ENCODE results near the gene DNAJC25.
"Not testable (repeated sequence)": the region's sequence is repeated elsewhere in the genome, so short reads cannot be mapped to it uniquely, and the experiment has no call there.

The DNAJC25 gene

DNA sequence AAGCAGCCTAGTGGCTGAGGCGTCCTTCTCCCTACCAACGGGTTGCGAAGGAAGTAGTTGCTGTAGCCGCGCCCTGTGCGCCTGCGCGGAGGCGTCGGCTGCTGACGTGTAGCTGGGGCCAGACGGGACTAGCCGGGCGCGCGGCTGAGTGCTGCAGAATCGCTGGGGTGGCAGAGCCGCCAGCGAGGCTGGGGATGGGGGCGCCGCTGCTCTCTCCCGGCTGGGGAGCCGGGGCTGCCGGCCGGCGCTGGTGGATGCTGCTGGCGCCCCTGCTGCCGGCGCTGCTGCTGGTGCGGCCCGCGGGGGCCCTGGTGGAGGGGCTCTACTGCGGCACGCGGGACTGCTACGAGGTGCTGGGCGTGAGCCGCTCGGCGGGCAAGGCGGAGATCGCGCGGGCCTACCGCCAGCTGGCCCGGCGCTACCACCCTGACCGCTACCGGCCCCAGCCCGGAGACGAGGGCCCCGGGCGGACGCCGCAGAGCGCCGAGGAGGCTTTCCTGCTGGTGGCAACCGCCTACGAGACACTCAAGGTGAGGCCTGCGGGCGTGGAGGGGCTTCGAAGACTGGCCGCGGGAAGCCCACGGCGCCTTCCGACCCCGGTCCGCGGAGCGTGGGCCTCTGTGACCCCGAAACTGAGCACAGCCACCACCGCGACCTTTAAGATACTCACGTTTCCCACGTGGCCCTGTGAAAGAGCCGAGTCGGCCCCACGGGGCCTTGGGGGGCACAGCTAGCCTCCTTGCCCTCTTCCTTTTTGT is at the start of gene DNAJC25:
Gene DNAJC25, plus strand, starts transcription at position 121 of the 758 bp plus-strand sequence. Its CDS starts 74 bp downstream, at position 195.
- peak; percentile 99 for DNase-seq (ENCODE audit: low spot score)

DNA sequence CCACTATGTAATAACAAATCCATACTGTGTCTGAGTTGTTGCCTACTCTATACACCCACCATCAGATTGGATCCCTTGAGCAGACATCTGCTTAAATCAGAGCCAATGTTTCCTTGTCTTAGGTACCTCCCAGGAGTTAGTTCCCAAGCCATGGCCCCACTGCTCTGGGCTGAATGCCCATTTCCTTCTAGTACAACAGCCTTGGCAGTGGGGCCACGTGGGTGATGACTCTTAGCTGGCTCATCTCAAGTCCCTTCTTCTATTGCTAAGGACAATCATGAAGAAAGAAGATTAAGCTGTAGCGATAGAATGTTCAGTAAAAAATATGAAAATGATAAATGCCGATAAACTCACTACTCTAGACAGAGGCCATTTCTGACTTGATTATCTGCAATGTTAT is 48.2 kb upstream of the DNAJC25 start:
- DNase-seq (ENCODE audit: low spot score), result no peak

DNA sequence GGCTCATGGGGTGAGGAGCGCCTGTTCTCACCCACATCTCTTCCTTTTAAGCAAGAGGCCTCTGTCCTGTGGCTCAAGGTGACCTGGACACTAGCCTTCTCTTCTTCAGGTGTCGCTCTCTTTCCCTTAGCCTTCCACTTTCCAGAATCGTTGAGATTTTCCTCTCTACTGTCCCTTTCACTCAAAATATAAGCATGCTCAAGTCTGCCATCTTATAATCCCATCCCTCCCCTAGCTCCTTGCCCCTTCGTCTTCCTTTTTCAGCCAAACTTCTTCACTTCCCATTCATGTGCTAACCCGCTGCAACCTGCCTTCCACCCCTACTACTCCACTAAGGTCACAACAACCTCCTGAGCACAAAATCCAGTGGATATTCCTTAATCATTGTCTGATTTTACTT is 44.8 kb upstream of the DNAJC25 start:
- DNase-seq (ENCODE audit: low spot score), result no peak

DNA sequence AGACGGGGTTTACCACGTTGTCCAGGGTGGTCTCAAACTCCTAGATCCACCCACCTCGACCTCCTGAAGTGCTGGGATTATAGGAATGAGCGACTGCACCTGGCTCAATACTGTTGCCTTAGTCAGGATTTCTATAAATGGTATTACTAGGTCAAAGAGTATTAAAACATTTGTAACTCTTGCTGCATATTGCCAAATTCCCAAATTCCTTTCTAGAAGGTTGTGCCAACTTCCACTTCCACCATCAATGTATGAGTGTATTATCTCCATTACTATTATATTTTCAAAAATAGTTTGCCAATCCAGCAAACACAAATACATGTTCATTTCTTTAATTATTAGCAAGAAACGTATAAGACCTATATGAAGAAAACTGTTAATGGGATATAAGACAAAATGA is 42.3 kb upstream of the DNAJC25 start:
- DNase-seq (ENCODE audit: low spot score), result no peak

DNA sequence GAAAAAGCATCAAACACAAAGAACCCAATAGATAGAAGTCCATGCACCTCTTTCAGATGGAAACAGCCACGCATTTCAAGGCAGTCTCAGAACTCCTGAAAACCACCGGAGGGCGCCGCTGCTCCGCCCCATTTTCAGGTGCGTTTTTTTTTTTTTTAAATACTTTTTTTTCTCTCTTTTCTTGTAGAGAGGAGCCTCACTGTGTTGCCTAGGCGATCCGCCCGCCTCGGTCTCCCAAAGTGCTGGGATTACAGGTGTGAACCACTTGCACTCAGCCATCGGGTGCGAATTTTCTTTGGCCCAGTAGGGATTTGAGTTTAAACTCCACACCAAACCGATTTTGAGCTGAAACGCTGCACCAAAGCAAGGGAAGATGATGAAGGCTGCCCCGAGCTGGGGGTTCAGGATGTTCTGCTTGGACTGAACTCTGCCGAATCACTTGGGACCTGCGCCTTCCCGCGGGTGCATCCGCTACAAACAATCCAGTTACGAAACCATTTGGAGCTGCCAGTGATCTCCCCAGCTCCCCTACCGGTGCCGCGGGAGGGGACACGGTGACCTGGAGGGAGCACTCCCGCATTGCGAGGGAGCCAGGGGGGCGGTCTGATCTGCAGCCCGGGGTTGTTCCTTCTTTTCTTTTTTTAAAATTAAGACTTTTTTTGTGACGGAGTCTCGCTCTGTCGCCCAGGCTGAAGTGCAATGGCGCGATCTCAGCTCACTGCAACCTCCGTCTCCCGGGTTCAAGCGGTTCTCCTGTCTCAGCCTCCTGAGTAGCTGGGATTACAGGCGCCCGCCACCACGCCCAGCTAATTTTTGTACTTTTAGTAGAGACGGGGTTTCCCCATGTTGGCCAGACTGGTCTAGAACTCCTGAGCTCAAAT is 33.0 kb upstream of the DNAJC25 start:
- peak; percentile 55 for DNase-seq (ENCODE audit: low spot score)

DNA sequence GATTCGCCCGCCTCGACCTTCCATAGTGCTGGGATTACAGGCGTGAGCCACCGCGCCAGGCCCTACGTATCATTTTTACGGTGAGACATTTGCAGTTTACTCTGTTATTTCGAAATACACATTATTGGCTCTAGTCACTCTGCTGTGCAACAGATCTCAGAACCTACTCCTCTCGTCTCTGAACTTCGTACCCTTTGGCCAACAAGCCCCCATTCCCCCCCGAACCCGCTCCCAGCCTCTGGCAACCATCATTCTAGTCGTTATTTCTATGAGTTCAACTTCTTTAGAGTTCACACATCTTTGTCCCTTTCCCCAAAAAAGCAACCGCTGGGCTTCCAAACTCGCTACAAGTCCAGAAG is 32.4 kb upstream of the DNAJC25 start:
- no peak for DNase-seq (ENCODE audit: low spot score)

DNA sequence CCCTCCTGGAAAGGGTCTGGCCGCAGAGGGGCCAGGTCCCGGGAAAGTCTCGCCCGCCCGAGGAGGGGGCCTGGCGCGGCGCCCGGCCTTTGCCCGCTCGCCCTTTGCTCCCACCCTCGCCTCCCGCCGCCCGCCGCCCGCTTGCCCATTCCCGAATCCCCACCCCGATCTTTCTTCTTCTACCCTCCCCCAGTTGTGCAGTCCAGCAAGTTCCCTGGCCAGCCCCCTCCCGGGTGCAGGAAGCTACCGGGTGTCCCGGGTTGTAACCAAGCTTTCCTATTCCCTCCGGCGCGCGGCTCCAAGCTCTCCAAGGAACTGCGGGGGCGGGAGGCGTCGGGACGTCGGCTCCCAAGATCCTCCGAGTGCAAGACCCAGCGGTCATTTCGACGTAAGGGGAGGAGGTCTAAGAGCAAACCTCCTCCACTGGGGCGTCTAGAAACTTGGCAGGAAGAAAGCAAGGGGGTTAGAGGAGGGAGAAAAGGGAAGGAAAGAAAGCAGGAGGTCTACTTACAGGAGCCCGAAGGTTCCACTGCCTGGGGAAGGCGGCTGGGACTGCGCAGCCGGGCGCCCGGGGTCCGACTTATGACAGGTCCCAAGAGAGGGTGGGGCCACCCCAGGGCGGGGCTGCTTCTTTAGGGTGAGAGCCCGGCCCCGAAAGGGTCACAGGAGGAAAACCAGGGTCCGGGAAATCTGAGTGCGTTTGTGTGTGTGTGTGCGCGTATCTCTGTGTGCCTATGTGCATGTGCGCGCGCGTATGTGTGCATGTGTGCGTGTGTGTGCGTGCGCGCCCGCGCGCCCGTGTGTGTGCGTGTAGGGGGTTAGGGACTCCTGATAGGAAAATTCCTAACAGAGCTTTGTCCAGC is 31.8 kb upstream of the DNAJC25 start, which contains the start of gene PTGR1:
Gene PTGR1, minus strand, starts transcription at position 556 of the 863 bp plus-strand sequence. CDS start 2,225 bp downstream, outside the sequence.
- peak; percentile 84 for DNase-seq (ENCODE audit: low spot score)

DNA sequence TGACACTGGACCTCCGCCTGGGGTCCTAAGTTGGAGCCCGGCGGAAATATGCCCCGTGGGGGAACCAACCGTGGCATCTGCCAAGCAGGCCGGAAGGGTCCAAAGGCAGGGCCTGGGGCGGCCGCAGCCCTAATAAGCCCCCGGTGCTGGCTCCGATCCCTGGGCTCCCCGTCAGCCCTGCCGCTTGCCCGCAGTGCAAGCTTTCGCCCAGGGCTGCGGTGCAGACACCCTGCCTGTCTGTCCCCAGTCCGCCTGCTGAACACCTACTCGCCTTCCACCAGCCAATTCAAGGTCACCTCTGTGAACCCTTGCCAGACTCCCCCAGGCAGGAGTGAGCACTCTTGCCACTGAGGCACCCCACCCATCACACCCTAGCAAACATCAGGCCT is 31.2 kb upstream of the DNAJC25 start:
- DNase-seq (ENCODE audit: low spot score), result no peak

DNA sequence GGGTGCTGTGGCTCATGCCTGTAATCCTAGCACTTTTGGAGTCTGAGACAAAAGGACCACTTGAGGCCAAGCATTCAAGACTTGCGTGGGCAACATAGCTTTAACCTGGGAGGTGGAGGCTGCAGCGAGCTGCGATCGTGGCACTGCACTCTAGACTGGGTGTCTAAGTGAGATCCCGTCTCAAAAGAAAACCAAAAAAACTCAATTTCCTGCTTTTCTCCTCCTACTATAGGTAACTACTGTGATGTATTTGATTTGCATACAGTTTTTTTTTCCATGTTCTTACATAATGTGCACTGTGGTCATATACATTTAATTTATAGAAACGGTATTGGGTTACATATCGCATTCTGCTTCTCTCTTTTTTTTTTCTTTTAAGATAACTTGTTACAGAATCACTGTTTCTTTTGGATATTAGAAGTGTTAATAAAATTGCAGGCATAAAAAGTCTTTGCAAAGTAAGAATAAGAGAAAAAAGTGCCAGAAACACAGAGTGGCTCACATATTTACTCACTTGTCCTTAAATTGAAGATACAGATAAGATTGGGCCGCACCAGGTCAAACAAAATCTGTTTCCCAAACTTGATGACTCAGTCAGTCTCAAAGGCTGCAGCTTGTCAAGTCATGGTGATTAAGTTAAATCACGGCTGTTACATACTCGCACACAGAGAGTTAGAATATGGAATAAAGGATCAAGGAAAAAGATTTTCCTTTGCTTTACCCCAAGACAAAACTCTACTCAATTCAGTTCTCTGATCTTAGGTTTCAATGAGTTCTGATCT is 29.7 kb upstream of the DNAJC25 start:
- no peak for DNase-seq (ENCODE audit: low spot score)

DNA sequence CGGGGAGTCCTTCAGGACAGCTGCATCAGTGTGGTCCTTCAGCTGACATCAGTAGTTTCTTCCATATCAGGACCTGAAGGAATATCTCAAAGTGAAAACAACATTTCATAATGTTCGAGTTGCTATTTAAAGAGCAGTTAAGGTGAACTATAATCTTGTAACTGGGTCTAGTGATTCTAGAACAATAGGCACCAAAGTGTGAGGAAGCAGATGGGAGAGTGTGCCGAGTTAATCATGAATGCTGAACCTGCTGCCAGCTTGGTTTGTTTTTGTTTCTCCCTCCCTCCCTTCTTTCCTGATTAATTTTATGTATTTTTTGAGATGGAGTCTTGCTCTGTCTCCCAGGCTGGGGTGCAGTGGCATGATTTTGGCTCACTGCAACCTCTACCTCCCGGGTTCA is 28.1 kb upstream of the DNAJC25 start:
- DNase-seq (ENCODE audit: low spot score), result no peak

DNA sequence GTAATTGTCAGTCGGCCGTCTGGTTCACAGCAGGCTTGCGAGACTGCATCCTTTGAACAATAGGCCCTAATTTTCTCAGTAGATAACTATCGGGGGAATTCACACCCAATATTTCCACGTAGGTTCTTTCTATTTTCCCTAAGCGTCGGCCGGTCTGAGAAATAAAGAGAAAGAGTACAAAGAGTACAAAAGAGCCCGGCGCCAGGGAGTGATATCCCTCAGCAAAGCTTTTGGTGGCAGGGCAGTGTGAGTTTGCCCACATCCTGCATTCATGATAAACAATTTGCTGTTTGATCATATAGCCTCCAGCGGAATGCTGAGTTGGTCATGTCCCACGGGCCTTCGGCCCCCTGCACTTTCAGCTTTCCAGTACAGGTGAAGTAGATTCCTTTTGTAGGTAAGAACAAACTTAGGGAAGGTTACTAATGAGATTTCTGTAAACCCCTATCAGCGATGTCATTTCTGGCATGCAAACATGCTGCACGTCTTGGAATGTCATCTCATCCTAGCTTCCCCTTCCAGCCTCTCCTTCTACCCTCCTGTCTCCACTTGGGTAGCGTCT is 27.0 kb upstream of the DNAJC25 start:
- DNase-seq (ENCODE audit: low spot score), result no peak

DNA sequence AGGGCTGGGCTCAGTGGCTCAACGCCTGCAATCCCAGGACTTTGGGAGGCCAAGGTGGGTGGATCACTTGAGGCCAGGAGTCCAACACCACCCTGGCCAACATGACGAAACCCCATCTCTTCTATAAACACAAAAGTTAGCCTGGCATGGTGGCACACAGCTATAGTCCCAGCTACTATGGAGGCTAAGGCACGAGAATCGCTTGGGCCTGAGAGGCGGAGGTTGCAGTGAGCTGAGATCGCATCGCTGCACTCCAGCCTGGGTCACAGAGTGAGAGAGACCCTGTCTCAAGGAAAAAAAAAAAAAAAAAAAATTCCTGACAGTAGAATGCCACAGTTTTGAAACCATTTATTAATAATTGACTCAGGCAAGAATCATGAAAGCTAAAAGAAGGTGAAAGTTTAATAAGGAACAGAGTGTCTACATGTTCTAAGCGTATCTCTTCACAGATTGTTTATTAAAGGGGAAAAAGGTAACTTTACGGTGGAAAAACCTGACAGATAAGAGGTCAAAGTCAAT is 26.0 kb upstream of the DNAJC25 start:
- no peak for DNase-seq (ENCODE audit: low spot score)

DNA sequence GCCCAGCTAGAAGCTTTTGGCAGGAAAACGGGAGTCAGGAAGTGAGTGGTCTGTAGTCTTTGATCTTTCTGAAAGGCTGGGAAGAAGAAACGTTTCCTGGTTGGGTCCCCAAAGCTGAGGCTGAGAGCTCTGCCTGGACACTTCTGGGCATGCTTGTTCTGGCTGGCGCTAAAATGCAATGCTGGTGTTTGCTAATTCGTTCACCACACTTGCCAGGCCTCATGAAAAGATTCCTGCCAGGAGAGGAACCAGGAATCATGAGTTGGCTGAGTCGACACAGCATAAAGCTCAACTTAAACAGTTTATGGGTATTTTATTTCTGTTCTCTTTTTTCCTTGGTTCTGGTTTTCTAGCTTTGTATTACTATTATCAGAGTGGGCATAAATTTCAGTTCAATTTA is 21.0 kb upstream of the DNAJC25 start:
- DNase-seq (ENCODE audit: low spot score), result no peak

DNA sequence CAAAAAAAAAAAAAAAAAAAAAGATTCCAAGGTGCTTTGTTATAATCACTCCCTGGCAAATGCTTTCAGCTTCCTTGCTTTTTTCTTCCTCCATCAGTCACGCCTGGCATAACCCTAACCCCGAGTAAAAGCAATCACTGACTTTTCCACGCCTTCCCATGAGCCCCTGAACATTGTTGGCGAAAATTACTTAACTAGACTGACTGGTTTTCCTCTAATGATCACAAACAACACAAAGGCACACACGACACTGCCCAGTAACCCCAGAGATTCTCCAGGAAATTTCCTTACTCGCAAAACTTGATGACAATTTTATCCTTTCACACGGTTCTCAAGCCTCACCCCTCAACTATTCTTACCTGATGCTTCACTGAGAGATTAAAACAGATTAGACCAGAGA is 20.3 kb upstream of the DNAJC25 start:
- DNase-seq (ENCODE audit: low spot score), result no peak

DNA sequence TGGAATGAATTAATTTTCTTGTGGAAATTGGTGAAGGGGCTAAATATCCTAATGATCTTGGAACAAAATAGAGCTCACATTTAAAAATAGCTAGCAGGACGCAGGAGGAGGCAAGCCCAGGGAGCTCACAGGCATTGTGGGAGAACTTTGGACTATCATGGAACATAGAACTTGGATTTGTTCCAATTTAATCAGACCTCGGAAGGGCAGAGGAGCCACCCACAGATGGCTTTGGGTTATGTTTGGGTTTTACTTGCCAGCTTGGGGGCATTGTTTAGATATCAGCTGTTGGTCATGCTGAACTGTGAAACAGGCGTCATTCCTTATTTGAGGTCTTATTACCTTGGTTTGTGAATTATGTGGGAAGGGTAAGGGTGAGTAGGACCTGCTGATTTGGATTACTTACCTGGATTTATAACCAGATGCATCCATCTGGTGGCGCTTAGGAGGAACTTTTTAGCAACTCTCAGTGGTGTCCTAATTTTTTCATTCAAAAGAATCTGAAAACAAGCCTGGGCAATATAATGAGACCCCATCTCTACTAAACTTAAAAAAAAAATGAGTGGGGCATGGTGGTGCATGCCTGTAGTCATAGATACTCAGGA is 17.6 kb upstream of the DNAJC25 start:
- no peak for DNase-seq (ENCODE audit: low spot score)

DNA sequence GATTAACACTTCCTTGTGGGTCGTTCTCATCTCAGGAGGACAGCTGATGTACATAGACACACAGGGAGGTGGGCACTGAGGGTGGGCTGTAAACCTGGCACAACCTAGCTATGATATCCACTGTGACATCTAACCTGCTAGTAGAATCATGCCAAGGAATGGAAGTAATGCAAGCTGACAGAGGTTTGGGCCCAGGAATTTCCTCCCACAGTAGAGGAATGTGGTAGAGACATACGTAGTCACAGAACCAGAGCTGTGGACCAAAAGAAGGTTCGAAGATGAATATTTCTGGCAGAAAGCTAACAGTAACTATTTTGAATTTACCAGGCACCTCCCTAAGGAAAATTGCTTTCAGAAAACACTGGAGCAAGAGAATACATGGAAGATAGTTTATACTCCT is 15.2 kb upstream of the DNAJC25 start:
- DNase-seq (ENCODE audit: low spot score), result peak; percentile 29

DNA sequence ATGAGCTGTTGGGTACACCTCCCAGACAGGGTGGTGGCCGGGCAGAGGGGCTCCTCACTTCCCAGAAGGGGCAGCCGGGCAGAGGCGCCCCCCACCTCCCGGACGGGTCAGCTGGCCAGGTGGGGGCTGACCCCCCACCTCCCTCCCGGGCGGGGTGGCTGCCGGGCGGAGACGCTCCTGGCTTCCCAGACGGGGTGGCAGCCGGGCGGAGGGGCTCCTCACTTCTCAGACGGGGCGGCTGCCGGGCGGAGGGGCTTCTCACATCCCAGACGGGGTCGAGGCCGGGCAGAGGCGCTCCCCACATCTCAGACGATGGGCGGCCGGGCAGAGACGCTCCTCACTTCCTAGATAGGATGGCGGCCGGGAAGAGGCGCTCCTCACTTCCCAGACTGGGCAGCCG is 13.8 kb upstream of the DNAJC25 start:
- not testable (repeated sequence) for DNase-seq (ENCODE audit: low spot score)

DNA sequence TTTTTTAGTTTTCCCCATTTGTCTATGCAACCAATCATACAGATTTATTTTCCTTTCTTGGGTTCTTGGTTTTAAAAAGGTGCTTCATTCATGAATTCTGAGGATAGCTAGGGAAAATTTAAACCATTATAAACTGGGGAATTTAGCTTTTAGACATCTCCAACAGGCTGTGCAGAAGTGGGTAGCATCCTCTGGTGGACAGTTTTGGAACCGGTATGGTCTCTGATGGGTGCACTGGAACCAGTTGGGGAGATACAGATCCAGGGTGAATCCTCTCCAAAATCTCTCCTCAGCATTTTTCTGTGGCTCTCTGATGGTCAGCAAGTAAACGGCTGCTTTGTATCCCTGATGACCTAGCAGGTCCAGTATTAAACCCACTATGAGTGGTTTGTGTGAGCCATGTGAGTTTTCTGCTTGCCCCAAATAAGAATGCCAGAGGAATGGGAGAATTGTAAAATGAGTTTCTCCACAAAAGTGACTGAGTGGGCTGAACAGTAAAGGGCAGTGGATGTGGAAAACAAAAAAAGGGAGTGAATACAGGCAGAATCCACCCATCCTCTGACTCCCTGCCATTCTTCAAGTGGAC is 9.1 kb upstream of the DNAJC25 start:
- peak; percentile 49 for DNase-seq (ENCODE audit: low spot score)

DNA sequence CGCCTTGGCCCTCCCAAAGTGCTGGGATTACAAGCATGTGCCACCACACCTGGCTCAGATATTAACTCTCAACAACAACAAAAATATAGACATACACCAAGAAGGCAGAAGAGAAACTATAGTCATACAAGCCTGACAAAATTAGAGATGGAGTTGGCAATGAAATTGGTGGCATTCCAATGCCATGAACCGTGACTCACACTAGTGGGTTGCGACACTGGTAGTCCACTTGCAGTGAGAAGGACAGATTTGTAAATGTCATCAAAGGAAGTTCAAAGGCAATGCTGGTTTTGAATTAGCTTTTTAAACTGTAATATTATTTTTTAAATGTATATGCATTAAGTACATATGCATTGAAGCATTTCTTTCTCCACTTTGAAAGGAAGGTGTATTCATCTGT is 8.5 kb upstream of the DNAJC25 start:
- DNase-seq (ENCODE audit: low spot score), result peak; percentile 73
